ENCODE results near the gene SNRK.

SNRK gene

GRCh38 chr3:43371494-43371893 lies 85.2 kb downstream of the SNRK start:
- H3K4me3 ChIP-seq (ENCODE audit: low read depth, low read length), result no peak overlapping the region
- no peak for DNase-seq (ENCODE audit: low read depth)
- TF ChIP-seq CTCF (IDR thresholded peaks at IDR 0.05; ENCODE audit: control insufficient read depth, extremely low read depth, insufficient read depth), result no peak

- no peak for TF ChIP-seq CTCF (IDR thresholded peaks at IDR 0.05; ENCODE audit: control insufficient read depth, extremely low read depth, insufficient read depth)
- DNase-seq (ENCODE audit: low read depth), result no peak
Observed at GRCh38 chr3:43372007-43372740, 85.8 kb downstream of the SNRK start.

GRCh38 chr3:43372809-43373559 lies 86.6 kb downstream of the SNRK start:
- no peak for DNase-seq (ENCODE audit: low read depth)
- no peak overlapping the region for H3K4me3 ChIP-seq (ENCODE audit: low read depth, low read length)
- no peak for TF ChIP-seq CTCF (IDR thresholded peaks at IDR 0.05; ENCODE audit: control insufficient read depth, extremely low read depth, insufficient read depth)

More at GRCh38 chr3:43372007-43372740, 85.8 kb downstream of the SNRK start:
- no peak overlapping the region for H3K4me3 ChIP-seq (ENCODE audit: low read depth, low read length)

- no peak for DNase-seq (ENCODE audit: low read depth)
- H3K4me3 ChIP-seq (ENCODE audit: low read depth, low read length), result no peak overlapping the region
- TF ChIP-seq CTCF (IDR thresholded peaks at IDR 0.05; ENCODE audit: control insufficient read depth, extremely low read depth, insufficient read depth), result no peak
Observed at GRCh38 chr3:43373560-43373928, 87.2 kb downstream of the SNRK start.

- peak; percentile 66 for TF ChIP-seq CTCF (IDR thresholded peaks at IDR 0.05; ENCODE audit: control insufficient read depth, extremely low read depth, insufficient read depth)
- H3K4me3 ChIP-seq (ENCODE audit: low read depth, low read length), result no peak overlapping the region
- no peak for DNase-seq (ENCODE audit: low read depth)
Observed at GRCh38 chr3:43378066-43378935, 92.0 kb downstream of the SNRK start.

GRCh38 chr3:43379343-43379742 lies 93.0 kb downstream of the SNRK start:
- no peak overlapping the region for H3K4me3 ChIP-seq (ENCODE audit: low read depth, low read length)
- DNase-seq (ENCODE audit: low read depth), result no peak
- TF ChIP-seq CTCF (IDR thresholded peaks at IDR 0.05; ENCODE audit: control insufficient read depth, extremely low read depth, insufficient read depth), result no peak
